Fibroblast of skin of abdomen (primary cell): ENCODE data around the gene NOP53. TPM values are rescaled to one million over a fixed set of nuclear protein-coding genes. Genes with fewer than 3 reads are reported as not detected.
"Not testable (repeated sequence)": the region's sequence is repeated elsewhere in the genome, so short reads cannot be mapped to it uniquely, and the experiment has no call there.

Experiments used
- DNase-seq: peaks from one replicate; pipeline ENCODE4 v3.0.0-alpha.2; 2013
- polyA plus RNA-seq, 2 experiments: library from polyadenylated mRNA; unstranded; fragments of 120-200 nt; gene quantifications; one replicate each; pipeline ENCODE4 v1.2.1, GENCODE V29; 2013; ENCODE audit not compliant: insufficient read length in 2 of 2

NOP53 gene
- polyA plus RNA-seq (2013, experiment 1 of 2; ENCODE audit: insufficient read length) = 289 TPM
- 287 TPM for polyA plus RNA-seq (2013, experiment 2 of 2; ENCODE audit: insufficient read length)

GRCh38 chr19:47745010-47745901 is at the start of gene NOP53:
Gene NOP53 (plus strand): TSS chr19:47745546. CDS start chr19:47745560, 14 bp downstream.
- DNase-seq = peak; percentile 97

DNA sequence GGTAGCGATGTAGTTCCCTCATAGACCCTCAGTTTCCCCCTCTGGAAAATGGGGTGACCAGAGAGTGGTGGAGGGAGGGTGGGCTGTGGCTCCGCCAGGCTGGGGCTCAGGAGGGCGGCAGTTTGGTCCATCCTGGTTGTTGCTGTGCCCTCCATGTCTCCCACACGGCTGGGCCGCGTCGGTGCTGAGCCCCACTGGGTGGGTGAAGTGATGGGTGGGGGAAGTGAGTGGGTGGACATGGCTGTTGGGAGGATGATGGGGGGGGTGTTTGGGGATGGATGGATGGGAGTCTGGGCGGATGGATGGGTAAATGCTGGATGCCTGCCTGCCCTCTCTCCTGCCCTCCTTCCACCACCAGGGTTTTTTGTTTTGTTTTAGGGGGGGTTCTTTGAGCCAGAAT is 48.7 kb upstream of the NOP53 start:
- DNase-seq = no peak

DNA sequence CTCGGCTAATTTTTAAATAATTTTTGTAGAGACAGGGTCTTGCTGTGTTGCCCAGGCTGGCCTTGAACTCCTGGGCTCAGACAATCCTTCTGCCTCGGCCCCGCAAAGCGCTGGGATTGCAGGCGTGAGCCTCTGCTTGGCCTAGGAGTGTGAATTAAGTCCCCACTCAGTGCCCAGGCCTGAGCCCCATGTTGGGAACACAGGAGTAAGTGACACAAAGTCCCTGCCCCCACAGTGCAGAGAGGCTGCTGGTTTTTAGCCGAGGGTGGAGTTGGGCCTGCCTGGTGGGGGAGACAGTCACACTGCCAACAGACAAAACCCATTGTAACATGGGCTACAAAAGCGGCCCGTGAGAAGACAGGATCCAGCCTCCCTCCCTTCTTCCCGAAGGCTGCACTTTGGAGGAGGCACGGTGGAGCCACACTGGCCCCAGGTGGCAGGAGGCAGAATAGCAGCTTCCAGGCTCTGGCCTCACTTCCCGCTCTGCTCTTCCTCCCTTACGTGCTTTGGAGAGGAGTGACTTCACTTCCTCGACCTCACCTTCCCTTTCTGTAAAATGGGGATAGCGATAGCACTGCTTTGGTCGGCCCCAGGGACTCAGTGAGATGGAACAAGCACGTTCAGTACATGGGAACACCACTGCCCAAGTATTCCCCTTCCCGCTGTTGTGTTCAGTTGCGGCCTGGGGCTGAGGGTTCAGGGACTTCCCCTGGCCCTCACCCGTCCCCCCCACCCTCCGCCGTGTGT is 47.3 kb upstream of the NOP53 start:
- DNase-seq = peak; percentile 82

DNA sequence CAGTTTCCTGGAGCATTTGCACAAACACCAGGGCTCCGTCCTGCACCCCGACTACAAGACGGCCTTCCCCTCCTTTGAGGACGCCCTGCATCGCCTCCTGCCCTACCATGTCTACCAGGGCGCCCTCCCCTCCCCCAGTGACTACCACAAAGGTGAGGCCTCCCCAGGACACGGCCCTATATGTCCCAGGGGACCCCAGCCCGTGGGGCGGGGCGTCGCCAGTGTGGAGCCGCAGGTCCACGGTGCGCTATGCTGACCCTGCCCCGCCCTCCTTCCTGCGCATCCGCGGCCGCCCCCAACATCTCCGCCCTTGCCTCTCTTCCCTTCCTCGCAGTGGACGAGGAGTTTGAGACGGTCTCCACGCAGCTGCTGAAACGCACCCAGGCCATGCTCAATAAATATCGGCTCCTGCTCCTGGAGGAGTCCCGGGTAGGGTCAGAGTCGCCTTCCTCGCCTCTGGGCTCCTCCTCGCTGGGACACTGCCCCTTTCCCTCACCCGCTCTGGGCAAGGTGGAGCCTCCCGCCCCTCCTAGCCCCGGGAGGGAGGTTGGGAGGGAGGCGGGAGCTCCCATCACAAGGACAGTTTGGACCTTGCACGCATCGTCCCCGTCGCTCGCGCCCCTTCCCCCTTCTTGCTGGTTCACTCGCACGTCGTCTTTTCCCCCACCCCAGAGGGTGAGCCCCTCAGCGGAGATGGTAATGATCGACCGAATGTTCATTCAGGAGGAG is 46.6 kb upstream of the NOP53 start:
- no peak for DNase-seq

DNA sequence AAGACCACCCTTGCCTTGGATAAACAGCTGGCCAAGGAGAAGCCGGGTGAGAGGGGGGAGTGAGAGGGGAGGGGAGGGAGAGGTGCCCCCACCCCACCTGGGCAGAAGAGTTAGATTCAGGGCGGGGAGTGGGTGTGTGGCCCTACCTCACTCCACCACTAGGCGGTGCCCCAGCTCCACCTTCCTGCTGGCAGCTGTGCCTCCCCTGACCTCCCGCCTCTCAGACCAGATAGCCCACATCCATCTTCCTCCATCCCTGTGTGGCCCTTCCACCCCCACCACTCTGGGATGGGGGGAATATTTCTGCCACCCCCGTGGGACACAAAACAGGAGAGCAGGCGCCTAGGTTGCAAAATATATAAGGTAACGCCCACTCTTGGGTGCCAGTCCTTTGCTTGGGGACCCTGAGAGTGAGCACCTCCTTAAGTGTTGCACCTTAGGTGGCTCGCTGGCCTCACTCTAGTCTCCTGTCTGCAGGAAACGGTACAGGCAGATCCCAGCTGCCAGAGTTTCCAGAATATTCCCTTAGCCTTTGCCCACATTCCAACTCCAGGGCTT is 45.9 kb upstream of the NOP53 start:
- no peak for DNase-seq

DNA sequence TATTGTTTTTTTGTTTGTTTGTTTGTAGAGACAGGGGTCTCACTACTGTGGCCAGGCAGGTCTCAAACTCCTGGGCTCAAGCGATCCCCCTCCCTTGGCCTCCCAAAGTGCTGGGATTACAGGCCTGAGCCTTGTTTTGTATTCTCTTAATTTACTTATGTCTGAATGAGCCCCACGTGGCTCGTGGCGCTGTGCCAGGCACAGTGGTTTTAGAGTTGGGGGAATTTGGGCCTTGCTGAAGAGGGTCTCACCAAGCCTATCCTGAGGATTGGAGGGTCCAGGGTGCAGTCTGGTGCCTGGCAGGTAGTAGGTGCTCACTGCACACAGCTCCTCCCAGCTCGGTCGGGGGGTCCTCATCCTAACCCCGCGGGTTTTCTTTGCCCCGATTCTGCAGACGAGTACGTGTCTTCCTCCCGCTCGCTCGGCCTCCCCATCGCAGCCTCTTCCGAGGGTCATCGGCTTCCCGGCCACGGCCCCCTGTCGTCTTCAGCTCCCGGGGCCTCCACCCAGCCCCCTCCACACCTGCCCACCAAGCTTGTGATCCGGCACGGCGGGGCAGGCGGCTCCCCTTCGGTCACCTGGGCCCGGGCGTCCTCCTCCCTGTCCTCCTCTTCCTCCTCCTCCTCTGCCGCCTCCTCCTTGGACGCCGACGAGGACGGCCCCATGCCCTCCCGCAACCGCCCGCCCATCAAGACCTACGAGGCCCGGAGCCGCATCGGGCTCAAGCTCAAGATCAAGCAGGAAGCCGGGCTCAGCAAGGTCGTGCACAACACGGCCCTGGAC is 44.2 kb upstream of the NOP53 start:
- DNase-seq = no peak

DNA sequence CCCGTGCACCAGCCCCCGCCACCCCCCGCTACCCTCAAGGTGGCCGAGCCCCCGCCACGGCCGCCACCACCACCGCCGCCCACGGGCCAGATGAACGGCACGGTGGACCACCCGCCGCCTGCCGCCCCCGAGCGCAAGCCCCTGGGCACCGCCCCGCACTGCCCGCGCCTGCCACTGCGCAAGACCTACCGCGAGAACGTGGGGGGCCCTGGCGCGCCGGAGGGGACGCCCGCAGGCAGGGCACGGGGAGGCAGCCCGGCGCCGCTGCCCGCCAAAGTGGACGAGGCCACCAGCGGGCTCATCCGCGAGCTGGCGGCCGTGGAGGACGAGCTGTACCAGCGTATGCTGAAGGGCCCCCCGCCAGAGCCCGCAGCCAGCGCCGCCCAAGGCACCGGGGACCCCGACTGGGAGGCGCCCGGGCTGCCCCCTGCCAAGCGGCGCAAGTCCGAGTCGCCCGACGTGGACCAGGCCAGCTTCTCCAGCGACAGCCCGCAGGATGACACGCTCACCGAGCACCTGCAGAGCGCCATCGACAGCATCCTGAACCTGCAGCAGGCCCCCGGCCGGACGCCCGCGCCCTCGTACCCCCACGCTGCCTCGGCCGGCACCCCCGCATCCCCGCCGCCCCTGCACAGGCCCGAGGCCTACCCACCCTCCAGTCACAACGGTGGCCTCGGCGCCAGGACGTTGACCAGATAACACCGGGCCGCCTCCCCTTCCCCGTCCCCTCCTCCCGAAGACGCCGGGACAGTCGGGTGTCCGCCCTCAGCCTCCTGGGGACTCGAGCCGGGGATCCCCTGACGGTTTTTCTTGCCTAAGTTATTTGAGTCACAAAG is 43.4 kb upstream of the NOP53 start:
- no peak for DNase-seq

- no peak for DNase-seq
Observed at GRCh38 chr19:47702671-47703070, 42.7 kb upstream of the NOP53 start.

GRCh38 chr19:47703301-47703700 is 42.0 kb upstream of the NOP53 start:
- no peak for DNase-seq

GRCh38 chr19:47704024-47704423 is 41.3 kb upstream of the NOP53 start:
- DNase-seq = no peak

DNA sequence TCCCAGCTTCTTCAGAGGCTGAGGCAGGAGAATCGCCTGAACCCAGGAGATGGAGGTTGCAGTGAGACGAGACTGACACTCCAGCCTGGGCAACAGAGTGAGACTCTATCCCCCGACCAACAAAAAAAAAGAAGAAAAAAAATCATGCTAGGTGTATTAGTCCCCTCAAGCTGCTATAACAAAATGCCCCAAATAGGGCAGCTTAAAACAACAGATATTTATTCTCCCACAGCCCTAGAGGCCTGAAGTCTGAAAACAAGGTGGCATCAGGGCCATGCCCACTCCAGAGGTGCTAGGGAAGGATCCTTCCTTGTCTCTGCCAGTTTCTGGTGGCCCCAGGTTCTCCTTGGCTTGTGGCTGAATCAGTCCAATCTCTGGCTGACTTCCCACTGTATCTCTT is 40.7 kb upstream of the NOP53 start:
- DNase-seq = no peak

DNA sequence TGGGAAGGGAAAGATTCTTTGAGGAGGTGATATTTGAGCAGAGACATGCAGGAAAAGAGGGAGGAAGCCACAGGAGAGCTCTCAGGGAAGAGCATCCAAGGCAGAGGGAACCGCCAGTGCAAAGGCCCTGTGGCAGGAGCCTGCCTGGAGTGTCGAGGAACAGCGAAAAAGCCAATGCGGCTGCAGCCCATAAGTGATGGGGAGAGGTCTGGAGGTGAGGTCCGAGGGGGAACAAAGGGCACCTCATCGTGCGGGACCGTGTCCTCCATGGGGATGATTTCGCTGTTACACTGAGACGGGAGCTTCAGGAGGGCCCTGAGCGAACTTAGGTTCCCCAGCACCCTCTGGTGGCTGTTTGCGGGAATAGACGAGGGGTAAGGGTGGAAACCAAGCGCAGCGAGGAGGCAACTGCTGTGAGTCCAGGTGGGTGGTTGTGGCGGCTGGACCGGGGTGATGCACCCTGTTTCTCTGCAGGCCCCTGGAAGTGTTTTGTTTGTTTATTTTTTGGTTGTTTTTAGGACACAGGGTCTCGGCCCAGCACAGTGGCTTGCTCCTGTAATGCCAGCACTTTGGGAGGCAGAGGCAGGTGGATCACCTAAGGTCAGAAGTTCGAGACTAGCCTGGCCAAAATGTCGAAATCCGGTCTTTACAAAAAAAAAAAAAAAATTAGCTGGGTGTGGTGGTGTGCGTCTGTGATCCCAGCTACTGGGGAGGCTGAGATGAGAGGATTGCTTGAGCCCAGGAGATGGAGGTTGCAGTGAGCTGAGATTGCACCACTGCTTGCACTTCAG is 38.0 kb upstream of the NOP53 start:
- DNase-seq = peak; percentile 66

DNA sequence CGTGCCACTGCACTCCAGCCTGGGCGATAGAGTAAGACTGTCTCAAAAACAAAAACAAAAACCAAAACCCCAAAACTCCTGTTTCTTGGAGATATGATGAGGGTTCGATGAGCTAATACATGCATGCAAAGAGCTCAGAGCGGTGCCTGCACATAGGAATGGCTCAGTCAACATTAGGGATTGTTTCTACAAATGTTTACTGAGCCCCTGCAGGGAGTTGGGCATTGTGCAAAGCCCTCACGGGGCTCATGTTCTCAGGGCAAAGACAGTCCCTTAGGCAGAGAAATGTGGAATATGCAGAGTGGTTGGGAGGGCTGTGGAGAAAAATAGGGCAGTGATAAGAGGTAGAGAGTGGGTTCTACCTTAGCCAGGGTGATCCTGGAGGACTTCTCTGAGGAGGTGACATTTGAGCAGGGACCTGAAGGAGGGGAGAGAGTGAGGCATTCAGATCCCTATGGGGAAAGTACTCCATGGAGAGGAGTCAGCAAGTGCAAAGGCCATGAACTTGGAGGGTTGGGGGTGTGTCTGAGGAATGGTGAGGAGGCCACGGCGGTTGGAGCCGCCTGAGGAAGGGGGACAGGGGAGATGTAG is 33.6 kb upstream of the NOP53 start:
- no peak for DNase-seq

GRCh38 chr19:47713046-47714021 is 32.0 kb upstream of the NOP53 start, which contains the start of gene EHD2:
Gene EHD2 (plus strand): TSS chr19:47713422. CDS start chr19:47716613, 3,191 bp downstream.
- DNase-seq = peak; percentile 82

DNA sequence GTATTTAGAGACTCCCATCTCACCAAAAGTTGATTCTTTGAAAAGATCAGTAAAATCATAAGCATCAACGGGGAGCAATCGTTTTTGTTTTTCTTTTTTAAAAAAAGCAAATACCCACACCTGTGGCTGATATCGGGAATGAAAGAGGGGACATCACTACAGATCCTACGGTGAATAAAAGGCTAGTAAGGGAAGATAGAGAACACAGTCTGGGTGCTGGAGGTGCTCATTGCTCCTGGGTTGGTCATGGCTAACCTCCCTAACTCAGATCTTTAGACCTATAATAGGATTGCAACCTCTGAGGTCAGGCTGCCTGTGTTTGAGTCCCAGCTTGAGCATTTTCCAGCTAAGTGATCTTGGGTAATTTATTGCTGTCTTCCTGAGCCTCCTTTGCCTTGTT is 31.0 kb upstream of the NOP53 start:
- no peak for DNase-seq

DNA sequence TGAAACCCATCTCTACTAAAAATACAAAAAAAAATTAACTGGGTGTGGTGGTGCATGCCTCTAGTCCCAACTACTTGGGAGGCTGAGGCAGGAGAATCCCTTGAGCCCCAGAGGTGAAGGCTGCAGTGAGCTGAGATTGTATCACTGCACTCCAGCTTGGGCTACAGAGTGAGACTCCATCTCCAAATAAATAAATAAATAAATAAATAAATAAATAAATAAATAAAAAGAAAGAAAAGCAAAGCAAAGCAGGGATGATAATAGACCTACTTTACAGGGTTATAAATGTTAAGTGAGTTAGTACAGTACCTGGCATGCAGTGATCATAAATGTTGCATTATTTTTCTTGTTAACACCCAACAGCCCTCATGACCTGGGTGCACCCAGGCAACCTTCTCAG is 30.5 kb upstream of the NOP53 start:
- not testable (repeated sequence) for DNase-seq

GRCh38 chr19:47716270-47716937 is 28.9 kb upstream of the NOP53 start:
- no peak for DNase-seq
